ENCODE results near the gene TMEM106A.
"Not testable (repeated sequence)": the region's sequence is repeated elsewhere in the genome, so short reads cannot be mapped to it uniquely, and the experiment has no call there.

Gene TMEM106A

GRCh38 chr17:43211480-43212402 lies at the start of gene TMEM106A:
Gene TMEM106A, plus strand, starts transcription at chr17:43211875. Its CDS starts 1,167 bp downstream, at chr17:43213042.
- peak; percentile 75 for DNase-seq

GRCh38 chr17:43165971-43166370 lies 45.7 kb upstream of the TMEM106A start:
- not testable (repeated sequence) for DNase-seq

- DNase-seq: no peak
These were observed 42.0 kb upstream of the TMEM106A start for GRCh38 chr17:43169561-43170139.

- DNase-seq: peak; percentile 95
These were observed 41.4 kb upstream of the TMEM106A start for GRCh38 chr17:43170140-43170765.

- DNase-seq: peak; percentile 98
These were observed 40.7 kb upstream of the TMEM106A start, which contains the start of gene NBR1 for GRCh38 chr17:43170766-43171585. Gene NBR1, plus strand, starts transcription at chr17:43171214. Its CDS starts 4,586 bp downstream, at chr17:43175800.

- DNase-seq: peak; percentile 22
These were observed 39.8 kb upstream of the TMEM106A start for GRCh38 chr17:43171586-43172487.

- no peak for DNase-seq
These were observed 36.2 kb upstream of the TMEM106A start for GRCh38 chr17:43175213-43176118.

- no peak for DNase-seq
These were observed 35.5 kb upstream of the TMEM106A start for GRCh38 chr17:43176119-43176570.

GRCh38 chr17:43183921-43184320 lies 27.8 kb upstream of the TMEM106A start:
- DNase-seq: no peak

- DNase-seq: not testable (repeated sequence)
These were observed 25.0 kb upstream of the TMEM106A start for GRCh38 chr17:43186656-43187055.

GRCh38 chr17:43193251-43193650 lies 18.4 kb upstream of the TMEM106A start:
- no peak for DNase-seq

- DNase-seq: no peak
These were observed 12.0 kb upstream of the TMEM106A start for GRCh38 chr17:43199633-43200032.

- no peak for DNase-seq
These were observed 11.5 kb upstream of the TMEM106A start for GRCh38 chr17:43200127-43200526.

- not testable (repeated sequence) for DNase-seq
These were observed 8.7 kb upstream of the TMEM106A start for GRCh38 chr17:43203013-43203412.

GRCh38 chr17:43210576-43210975 lies 1.1 kb upstream of the TMEM106A start:
- no peak for DNase-seq

- no peak for DNase-seq
These were observed 574 bp upstream of the TMEM106A start for GRCh38 chr17:43211123-43211479.

- no peak for DNase-seq
These were observed 1.2 kb downstream of the TMEM106A start for GRCh38 chr17:43212641-43213490.

- DNase-seq: no peak
These were observed 1.9 kb downstream of the TMEM106A start for GRCh38 chr17:43213545-43213944.

GRCh38 chr17:43215341-43215740 lies 3.7 kb downstream of the TMEM106A start:
- no peak for DNase-seq

Data from CD4-positive, alpha-beta T cell treated with Interleukin-15 for 1 hour (primary cell).